Fibroblast of lung (primary cell): ENCODE results near the gene TAF11L9.
"Not testable (repeated sequence)": the region's sequence is repeated elsewhere in the genome, so short reads cannot be mapped to it uniquely, and the experiment has no call there.

Experiments used
- CTCF ChIP-seq, 2 donors: IDR thresholded peaks in 1 of 2; conservative IDR thresholded peaks in 1 of 2; 1 replicate in 1 of 2; 2 replicates in 1 of 2; pipeline ENCODE4 v1.5.1; 2011 to 2012; ENCODE audit warnings: low read length in 2 of 2, control low read depth in 1 of 2, inconsistent platforms in 1 of 2, low read depth in 1 of 2, mild to moderate bottlenecking in 1 of 2
- EZH2 ChIP-seq: IDR thresholded peaks from 2 replicates; pipeline ENCODE4 v1.5.1; 2012; ENCODE audit warnings: low read length, control low read depth, mild to moderate bottlenecking; ENCODE audit errors: missing control alignments

DNA sequence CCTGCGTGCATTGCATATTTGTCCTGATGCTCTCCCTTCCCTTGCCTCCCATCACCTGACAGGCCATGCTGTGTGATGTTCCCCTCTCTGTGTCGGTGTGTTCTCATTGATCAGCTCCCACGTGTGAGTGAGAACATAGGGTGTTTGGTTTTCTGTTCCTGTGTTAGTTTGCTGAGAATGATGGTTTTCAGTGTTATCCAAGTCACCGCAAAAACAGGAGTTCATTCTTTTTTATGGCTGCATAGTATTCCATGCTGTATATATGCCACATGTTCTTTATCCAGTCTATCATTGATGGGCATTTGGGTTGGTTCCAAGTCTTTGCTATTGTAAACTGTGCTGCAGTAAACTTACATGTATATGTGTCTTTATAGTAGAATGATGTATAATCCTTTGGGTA, 13.3 kb upstream of the TAF11L9 start:
- not testable (repeated sequence) for TF ChIP-seq CTCF (conservative IDR thresholded peaks at IDR 0.05 in 1 of 2, IDR thresholded peaks at IDR 0.05 in 1 of 2; ENCODE audit: low read depth in 1 of 2, low read length in 2 of 2); EZH2
